GM19452 (cell line): ENCODE results near the gene SERPINF2.
"Not testable (repeated sequence)": the region's sequence is repeated elsewhere in the genome, so short reads cannot be mapped to it uniquely, and the experiment has no call there.

Experiments
- ATAC-seq: cut with Tn5 transposase; IDR thresholded peaks from one replicate; pipeline ENCODE4 v1.9.1; 2021; ENCODE audit not compliant: unreplicated experiment

Gene SERPINF2

GRCh38 chr17:1786708-1787107, 44.0 kb downstream of the SERPINF2 start:
- ATAC-seq = no peak

- ATAC-seq = no peak
These were observed 44.7 kb downstream of the SERPINF2 start for GRCh38 chr17:1787301-1787902.

- ATAC-seq = no peak
These were observed 47.3 kb downstream of the SERPINF2 start for GRCh38 chr17:1789936-1790335.

GRCh38 chr17:1792495-1793446, 50.1 kb downstream of the SERPINF2 start:
- no peak for ATAC-seq

GRCh38 chr17:1793447-1793806, 50.8 kb downstream of the SERPINF2 start:
- no peak for ATAC-seq

GRCh38 chr17:1796800-1797199, 54.1 kb downstream of the SERPINF2 start:
- ATAC-seq = no peak

- no peak for ATAC-seq
These were observed 54.7 kb downstream of the SERPINF2 start for GRCh38 chr17:1797323-1797722.

- not testable (repeated sequence) for ATAC-seq
These were observed 55.2 kb downstream of the SERPINF2 start for GRCh38 chr17:1797846-1798245.

GRCh38 chr17:1800240-1800639, 57.6 kb downstream of the SERPINF2 start:
- ATAC-seq = no peak

GRCh38 chr17:1800712-1801111, 58.0 kb downstream of the SERPINF2 start:
- ATAC-seq = no peak

GRCh38 chr17:1802429-1802828, 59.8 kb downstream of the SERPINF2 start:
- no peak for ATAC-seq

GRCh38 chr17:1803280-1803679, 60.6 kb downstream of the SERPINF2 start:
- no peak for ATAC-seq
